ENCODE measurements around the gene COMMD3. TPM values are rescaled to one million over a fixed set of nuclear protein-coding genes. Genes with fewer than 3 reads are reported as not detected.
A peak's percentile ranks its signal among the peaks of the same experiment; 100 is the strongest.

Gene COMMD3
- 68.2 and 72.8 TPM in 2 replicates for total RNA-seq

DNA sequence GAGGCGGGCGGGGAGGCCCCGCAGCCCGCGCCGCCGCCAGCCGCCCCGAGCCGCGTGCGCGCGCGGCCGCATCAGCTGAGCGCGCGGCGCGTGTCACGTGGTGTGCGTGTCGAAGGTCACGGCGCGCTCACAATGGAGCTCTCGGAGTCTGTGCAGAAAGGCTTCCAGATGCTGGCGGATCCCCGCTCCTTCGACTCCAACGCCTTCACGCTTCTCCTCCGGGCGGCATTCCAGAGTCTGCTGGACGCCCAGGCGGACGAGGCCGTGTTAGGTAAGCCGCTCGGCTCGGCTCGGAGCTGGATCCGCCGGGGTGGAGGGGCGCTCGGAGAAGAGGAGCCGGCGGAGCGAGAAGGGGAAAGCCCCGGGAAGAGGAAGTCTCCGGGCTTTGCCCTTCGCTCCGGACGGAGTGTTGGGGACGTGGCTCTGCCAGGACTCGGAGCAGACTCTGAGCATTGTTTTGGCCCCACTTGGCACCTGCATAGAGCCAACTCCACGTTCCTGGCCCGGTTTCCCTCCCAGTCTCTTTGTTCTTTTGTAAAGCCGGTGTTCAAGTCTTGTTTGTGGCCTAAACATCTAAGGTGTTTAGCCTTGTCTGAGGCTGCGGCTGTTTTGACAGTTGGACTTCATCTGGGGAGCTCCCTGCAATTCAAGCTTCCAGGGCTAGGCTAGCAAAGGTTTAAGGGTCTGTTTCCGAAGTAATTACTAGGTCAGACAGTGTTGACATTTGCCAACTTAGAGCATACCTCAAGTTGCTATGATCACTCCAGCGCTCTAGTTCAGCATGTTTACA is at the start of gene COMMD3:
Gene COMMD3 (plus strand): TSS at position 103 of the 790 bp plus-strand sequence. CDS start 30 bp downstream, at position 133.
- intact Hi-C loops (cut with micrococcal nuclease) = loop anchor here (1.0 to 10.0 kb wide), 10 partner anchors 24 to 820 kb away; partner anchors contain the start of genes DNAJC1 and MSRB2
- Mint-ChIP-seq H3K36me3 (ENCODE audit: low read depth) (peaks cover 13% of the 10 kb centered on the region), H3K9me3 (no peaks in the 10 kb centered on the region), H3K27ac (peak within 1 kb of the TSS; percentile 98), H3K4me1 (peaks cover 40% of the 10 kb centered on the region), H3K27me3 (no peaks in the 10 kb centered on the region), H3K4me3 (peak within 1 kb of the TSS; percentile 97)
- TF ChIP-seq, protein P1, sequence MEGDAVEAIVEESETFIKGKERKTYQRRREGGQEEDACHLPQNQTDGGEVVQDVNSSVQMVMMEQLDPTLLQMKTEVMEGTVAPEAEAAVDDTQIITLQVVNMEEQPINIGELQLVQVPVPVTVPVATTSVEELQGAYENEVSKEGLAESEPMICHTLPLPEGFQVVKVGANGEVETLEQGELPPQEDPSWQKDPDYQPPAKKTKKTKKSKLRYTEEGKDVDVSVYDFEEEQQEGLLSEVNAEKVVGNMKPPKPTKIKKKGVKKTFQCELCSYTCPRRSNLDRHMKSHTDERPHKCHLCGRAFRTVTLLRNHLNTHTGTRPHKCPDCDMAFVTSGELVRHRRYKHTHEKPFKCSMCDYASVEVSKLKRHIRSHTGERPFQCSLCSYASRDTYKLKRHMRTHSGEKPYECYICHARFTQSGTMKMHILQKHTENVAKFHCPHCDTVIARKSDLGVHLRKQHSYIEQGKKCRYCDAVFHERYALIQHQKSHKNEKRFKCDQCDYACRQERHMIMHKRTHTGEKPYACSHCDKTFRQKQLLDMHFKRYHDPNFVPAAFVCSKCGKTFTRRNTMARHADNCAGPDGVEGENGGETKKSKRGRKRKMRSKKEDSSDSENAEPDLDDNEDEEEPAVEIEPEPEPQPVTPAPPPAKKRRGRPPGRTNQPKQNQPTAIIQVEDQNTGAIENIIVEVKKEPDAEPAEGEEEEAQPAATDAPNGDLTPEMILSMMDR (IDR thresholded peaks at IDR 0.05) = no peak
- DNase-seq (peak; percentile 86), ATAC-seq (ENCODE audit: low read depth) (peak; percentile 65)
- ChIA-PET POLR2A (interaction anchor here (0.5 to 5.0 kb wide), 23 partner anchors 8 to 821 kb away, joined by 3 to 86 read pairs (median 4); partner anchors contain the start of gene DNAJC1), CTCF (interaction anchor here (1.0 to 2.2 kb wide), 8 partner anchors 10 to 820 kb away, joined by 3 to 8 read pairs (median 4); no protein-coding TSS in a partner anchor)

DNA sequence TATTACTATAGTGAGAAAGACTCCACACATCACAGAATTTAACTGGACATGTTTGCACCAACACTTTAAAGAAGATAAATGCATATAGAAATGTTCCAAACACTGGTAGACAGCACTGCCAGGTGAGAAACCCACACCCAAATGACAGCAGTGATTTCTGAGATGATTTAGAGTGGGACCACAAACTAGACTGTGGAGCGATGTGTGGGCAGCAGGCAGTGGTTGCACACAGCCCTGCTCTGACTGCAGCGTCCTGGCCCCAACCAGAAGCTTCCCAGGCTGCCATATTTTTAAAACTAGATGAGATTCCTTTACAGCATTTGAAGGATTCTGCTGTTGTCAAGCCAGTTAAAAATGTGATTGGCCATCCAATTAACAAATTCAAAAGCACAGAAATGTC is 47.7 kb upstream of the COMMD3 start:
- H3K9me3 Mint-ChIP-seq = no peaks in the 10 kb centered on the region
- intact Hi-C loops (cut with micrococcal nuclease) = no loop called here
- no peak overlapping the region for H3K4me3 Mint-ChIP-seq

DNA sequence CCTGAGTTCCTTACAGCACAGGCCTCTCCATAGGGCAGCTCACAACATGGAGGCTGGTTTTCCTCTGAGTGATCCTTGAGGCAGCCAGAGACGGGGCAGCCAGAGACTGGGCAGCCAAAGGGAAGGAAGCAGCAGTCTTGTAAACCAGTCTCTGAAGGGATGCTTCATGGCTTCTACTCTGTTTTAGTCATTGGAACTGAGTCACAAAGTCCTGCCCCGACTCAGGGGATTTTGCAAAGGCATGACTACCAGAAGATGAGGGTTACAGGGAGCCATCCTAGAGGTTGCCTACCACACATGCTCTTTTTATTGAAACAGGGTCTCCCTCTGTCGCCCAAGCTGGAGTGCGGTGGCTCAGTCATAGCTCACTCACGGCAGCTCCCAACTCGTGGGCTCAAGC is 44.4 kb upstream of the COMMD3 start:
- peaks cover 9% of the 10 kb centered on the region for H3K27me3 Mint-ChIP-seq
- no peaks in the 10 kb centered on the region for H3K4me1 Mint-ChIP-seq
- ATAC-seq (ENCODE audit: low read depth) (no peak), DNase-seq (no peak)
- no peaks in the 10 kb centered on the region for H3K36me3 Mint-ChIP-seq (ENCODE audit: low read depth)
- TF ChIP-seq, protein P1 (IDR thresholded peaks at IDR 0.05) = no peak
- no peaks in the 10 kb centered on the region for H3K9me3 Mint-ChIP-seq
- ChIA-PET POLR2A (no interaction called here), CTCF (no interaction called here)
- no peak overlapping the region for H3K4me3 Mint-ChIP-seq
- H3K27ac Mint-ChIP-seq = no peak overlapping the region
- intact Hi-C loops (cut with micrococcal nuclease) = no loop called here

More for the DNA sequence above, 47.7 kb upstream of the COMMD3 start:
- DNase-seq (no peak), ATAC-seq (ENCODE audit: low read depth) (no peak)
- Mint-ChIP-seq H3K27ac (no peak overlapping the region), H3K36me3 (ENCODE audit: low read depth) (no peaks in the 10 kb centered on the region), H3K4me1 (no peaks in the 10 kb centered on the region), H3K27me3 (peaks cover 26% of the 10 kb centered on the region)
- TF ChIP-seq, protein P1 (IDR thresholded peaks at IDR 0.05) = no peak
- POLR2A ChIA-PET = no interaction called here
- CTCF ChIA-PET = no interaction called here

DNA sequence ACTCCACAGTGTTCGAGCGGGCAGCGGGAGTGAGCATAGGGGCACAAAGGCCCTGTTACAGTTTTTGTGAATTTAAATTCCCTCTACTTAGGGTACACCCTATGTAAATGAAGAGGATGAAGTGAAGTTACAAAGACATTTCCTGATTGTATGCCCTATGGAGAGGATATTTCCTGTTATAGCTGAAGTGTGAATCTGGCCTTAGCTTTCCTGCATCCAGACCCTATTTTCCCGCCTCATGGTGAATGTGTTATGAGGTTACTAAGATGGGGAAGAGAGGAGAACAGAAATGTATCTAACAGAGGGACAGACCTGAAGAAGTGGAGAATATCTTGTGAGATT is 37.8 kb upstream of the COMMD3 start:
- intact Hi-C loops (cut with micrococcal nuclease) = no loop called here
- no peak overlapping the region for H3K27ac Mint-ChIP-seq
- H3K4me3 Mint-ChIP-seq = no peak overlapping the region

DNA sequence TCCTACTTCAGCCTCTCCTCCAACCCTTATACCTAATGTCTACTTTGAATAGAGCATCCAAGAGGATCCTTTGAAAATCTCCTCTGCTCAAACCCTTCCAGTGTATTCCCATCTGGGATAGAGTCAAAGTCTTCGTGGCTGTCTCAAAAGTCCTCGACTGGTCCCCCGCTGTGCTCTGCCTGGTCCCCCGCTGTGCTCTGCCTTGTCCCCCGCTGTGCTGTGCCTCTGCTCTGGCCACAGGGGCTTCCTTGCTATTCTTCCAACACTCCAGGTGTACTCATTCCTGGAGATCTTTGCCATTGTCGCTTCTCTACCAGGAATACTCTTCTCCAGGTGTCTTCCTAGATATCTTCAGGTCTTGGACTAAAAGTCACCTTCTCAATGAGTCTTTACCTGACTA is 36.1 kb upstream of the COMMD3 start:
- TF ChIP-seq, protein P1 (IDR thresholded peaks at IDR 0.05) = no peak
- Mint-ChIP-seq H3K9me3 (no peaks in the 10 kb centered on the region), H3K4me3 (no peak overlapping the region), H3K36me3 (ENCODE audit: low read depth) (no peaks in the 10 kb centered on the region), H3K27me3 (peaks cover 2% of the 10 kb centered on the region), H3K4me1 (no peaks in the 10 kb centered on the region), H3K27ac (no peak overlapping the region)
- ATAC-seq (ENCODE audit: low read depth) = no peak
- ChIA-PET CTCF (no interaction called here), POLR2A (interaction anchor here (0.6 kb wide), 1 partner anchor 29 kb away, joined by 5 read pairs; no protein-coding TSS in a partner anchor)
- DNase-seq = no peak
- intact Hi-C loops (cut with micrococcal nuclease) = no loop called here

More for the DNA sequence above, 37.8 kb upstream of the COMMD3 start:
- TF ChIP-seq, protein P1 (IDR thresholded peaks at IDR 0.05) = no peak
- H3K27me3 Mint-ChIP-seq = peaks cover 2% of the 10 kb centered on the region
- CTCF ChIA-PET = no interaction called here
- no peaks in the 10 kb centered on the region for H3K36me3 Mint-ChIP-seq (ENCODE audit: low read depth)
- POLR2A ChIA-PET = no interaction called here
- no peaks in the 10 kb centered on the region for H3K9me3 Mint-ChIP-seq
- no peak for DNase-seq
- no peak for ATAC-seq (ENCODE audit: low read depth)
- no peaks in the 10 kb centered on the region for H3K4me1 Mint-ChIP-seq

Data from activated B cell treated with CpG ODN at 0.5 μM for 24 hours (primary cell).